ENCODE results near the gene PLXNA3.

PLXNA3 gene

DNA sequence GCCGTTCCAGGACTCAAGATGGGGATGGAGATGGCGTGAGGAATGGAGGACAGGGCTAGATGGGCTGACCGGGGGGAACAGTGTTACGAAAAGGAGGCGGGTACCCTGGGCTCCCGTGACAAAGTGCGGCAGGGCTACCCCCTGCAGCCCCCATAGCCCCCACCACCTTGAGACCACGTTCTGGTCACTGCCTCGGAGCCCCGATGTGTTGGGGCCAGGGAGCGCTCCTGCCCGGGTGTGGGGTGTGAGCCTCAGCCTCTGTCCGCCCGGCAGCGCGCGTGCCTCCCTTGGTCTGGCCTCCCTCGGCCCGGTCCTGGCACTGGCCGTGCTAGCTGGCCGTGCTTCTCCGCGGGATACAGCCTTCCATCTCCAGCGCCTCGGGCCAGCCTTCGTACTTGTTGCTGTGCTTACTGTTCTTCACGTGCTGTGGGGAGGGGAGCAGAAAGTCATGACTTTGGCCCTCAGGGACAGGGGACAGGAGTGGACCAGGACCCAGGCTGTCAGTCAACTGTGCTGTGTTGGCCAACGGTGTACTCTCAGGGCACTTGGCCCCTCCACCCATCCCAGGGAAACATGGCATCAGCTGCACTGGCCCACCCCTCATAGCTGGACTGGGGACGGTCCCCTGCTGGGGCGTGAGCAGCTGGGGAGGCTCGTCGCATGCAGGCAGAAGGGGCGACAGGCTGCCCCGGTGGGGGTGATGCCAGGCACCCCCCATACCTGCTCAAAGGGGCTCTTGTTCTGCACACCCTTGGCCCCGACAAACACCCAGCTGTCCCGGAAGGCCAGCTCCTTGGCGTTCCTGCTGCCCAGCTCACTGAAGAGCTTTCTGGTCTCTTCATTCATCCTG is 48.6 kb downstream of the PLXNA3 start:
- DNase-seq = no peak

DNA sequence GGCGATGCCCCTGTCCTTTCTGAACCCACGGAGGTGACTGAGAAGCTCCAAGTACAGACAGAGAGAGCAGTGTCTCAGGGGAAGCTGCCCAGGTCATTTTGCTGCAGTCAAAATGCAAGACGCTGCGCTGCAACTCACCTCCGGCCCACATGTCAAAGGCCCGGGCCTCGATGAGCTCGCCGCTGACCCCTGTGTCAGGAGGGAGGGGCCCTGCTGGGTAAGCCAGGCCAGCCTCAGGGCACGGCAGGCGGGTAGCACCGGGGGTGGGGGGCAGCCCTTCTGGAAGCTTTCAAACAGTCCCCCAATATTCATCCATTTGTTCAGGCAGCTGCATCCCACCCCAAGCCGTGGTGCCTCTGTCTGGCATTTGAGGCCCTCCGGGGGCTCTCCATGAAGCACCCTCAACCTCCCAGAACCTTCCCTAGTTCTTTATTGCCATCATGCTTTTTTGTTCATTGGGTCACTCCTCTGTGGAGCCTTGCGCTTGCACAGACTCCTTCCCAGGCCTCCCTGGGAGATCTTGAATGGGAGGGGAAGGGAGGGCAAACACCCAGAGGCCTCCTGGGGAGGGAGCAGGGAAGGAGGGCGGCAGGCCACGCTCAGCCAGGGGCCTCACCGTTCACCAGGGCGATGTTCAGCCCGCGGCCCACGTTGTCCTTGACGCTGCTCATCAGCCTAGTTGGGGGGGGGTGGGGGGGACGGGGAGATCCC is 49.7 kb downstream of the PLXNA3 start:
- no peak for DNase-seq

DNA sequence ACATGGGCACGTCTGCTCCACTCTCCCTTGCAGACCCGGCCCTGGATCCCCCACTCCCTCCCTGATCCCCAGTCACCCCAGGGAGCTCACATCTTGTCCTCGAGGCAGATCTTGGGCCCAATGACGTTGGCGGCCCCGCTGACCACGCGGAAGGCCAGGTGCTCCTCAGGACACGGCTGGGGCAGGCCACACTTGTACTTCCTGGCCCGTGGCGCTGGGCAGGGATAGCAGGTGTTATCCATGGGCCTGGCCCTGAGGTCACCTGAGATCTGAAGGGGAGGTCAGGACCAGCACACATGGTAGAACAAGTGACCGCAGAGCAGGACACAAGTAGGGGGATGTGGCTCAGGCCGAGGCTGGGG is 50.3 kb downstream of the PLXNA3 start:
- no peak for DNase-seq

DNA sequence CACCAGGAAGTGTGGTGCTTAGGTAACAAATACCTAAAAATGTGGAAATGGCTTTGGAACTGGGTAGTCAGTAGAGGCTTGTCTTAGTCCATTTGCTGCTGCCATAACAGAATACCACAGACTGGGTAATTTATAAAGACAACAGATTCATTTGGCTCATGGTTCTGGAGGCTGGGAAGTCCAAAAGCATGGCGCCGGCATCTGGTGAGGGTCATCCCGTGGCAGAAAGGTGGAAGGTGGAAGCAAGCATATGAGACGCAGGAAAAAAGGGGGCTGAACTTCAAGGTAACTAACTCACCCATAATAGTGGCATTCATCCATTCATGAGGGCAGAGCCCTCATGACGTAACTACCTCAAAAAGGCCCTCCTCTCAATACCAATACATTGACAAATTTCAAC is 51.4 kb downstream of the PLXNA3 start:
- DNase-seq = no peak

DNA sequence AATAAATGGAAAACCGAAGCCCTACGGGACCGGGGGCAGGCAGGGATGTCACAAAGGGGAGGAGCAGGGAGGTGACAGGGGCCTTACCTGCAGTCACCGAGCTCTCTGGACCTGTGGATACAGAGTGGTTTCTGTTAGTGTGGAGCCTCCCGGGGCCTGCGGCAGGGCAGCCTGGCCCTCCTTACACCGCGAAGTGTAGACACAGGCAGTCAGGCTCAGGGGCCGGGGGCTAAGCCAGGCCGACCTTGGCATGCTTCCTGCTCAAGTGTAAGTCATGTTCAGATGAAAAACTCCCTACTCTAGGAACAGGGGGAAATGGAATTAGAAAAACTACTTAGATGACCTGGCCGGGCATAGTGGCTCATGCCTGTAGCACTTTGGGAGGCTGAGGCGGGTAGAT is 53.7 kb downstream of the PLXNA3 start:
- DNase-seq = no peak

DNA sequence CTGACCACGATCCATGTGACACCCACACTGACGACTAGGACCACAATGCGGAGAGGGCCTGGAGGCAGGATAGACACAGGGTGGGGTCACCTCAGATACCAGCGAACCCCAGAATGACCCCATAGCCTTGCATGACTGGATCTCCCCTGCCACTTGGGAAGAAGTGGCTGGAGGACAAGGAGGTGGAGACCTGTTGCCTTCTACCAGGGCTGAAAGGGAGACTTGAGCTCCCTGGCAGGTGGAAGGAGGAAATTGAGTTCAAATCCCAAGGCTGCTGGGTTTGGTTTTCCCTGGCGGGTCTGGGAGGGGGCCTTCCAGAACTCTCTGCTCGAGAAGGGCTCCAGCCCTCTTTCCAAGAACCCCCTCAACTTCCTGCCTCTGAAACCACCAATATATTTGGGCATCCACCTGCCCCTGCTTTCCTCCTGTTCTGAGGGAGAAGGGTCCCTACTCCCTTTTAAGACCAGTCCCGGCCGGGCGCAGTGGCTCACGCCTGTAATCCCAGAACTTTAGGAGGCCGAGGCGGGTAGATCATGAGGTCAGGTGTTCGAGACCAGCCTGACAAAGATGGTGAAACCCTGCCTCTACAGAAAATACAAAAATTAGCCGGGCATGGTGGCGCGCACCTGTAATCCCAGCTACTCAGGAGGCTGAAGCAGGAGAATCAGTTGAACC is 54.9 kb downstream of the PLXNA3 start:
- no peak for DNase-seq

DNA sequence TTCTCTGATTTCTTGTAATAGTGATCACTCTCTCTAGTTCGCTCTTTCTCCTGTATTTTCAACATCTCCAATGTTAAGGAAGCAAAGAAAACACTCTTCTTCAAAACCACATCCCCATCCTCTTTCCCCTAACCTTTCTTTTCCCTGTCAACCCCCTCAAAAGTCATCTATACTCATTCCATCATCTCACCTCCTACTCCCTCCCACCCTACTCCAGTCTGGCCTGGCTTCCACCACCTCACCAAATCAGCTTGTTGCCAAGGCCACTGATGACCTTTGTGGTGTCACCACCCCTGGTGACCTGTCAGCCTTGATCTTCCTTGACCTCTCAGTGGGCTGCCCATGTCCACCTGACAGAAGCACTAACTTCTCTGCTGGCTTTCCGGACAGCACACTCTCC is 55.6 kb downstream of the PLXNA3 start:
- no peak for DNase-seq

DNA sequence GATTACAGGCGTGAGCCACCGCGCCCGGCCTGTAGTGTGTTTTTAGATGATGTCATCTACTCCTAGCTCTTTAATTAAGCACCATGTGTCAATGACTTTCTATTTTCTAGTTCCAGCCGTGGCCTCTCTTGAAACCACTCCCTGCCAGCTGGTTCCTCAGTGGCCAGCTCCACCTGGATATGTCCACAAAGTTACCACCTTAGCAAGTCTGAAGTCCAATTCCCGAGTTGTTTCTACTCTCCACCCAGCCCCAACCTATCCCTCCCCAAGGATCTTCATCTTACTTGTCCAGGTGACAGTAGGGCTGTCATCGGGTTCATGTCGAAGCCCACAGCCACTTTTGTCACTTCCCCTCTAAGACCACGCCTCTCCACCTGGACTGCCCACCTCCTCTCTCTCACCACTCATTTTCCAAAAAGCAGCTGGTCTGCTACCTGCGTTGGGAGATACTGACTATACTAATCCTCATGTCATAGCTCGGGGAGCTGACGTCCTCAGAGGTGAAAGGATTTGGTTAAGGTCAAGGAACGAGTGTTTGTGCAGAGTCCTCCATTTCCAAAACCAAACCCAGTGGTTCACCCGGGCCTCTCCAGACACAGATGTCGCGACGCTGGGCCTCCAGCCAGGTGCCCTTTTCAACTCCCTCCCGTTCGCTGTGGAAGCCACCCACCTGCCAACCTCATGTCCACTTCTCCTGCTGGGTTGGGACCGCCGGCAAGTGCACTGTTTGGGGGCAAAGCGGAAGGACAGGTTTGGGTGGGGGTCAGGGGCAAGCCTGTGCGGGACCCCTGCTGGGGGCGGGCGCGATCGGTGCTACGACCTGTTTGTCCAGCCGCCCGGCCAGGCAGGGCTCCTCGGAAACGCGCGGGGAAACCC is 57.2 kb downstream of the PLXNA3 start:
- DNase-seq = peak in 2 of 6 experiments; percentile 6 to 27

DNA sequence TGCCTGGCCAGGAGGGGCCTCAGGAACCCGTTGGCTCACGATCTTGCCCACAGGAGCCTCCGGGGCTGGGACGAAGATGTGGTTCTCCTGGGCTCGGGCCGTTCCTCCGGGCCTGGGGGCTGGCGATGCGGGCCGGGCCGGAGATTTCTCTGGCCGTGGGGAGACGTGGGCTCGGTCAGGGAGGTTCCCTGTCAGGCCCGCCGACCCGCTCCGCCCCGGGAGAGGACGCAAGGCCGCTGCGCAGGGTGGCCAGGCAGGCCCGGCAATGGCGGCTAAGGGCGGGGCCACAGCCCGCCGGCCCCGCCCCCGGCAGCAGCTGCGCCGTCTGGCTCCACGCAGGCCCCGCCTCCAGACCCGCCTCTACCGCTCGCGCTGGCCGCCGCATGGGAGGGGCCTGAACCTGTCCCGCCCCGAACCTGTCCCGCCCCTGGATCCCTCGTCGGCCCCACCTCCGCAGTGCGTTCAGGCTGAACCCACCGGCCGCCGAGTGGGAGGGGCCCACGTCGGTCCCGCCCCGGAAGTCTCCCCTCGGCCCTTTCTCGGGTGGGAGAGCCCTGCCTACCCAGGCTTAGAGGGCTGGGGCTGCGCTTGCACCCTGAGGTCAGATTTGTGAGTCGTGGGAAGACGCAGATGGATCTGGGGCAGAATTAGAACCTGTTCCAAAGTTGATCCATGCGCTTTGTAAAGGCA is 58.0 kb downstream of the PLXNA3 start, which contains the start of gene FAM3A:
Gene FAM3A (minus strand): TSS at position 267 of the 690 bp plus-strand sequence. CDS start 460 bp downstream, outside the sequence.
- peak; percentile 79 to 91 (median 89) for DNase-seq

DNA sequence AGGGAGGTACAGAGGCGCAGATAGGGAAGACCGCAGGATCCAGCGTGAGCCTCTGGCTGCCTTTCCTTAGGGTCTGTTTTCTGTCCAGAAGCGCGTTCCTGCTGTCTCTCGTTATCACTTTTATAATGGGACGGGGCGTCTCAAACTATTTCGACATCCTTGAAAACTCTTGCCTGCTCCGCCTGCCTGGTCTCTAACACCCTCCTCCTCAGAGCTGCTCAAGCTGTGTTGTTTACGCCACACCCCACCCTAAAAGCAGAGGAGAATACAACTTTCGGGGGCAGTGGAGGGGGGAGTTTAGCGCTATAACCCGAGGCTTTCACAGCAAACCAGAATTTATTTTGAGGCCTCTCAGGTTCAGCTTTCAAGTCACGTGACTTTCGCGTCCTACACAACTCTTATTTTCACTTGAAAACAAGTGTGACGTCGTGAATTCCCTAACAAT is 58.6 kb downstream of the PLXNA3 start:
- DNase-seq = peak in 3 of 6 experiments; percentile 6 to 70 (median 20)

DNA sequence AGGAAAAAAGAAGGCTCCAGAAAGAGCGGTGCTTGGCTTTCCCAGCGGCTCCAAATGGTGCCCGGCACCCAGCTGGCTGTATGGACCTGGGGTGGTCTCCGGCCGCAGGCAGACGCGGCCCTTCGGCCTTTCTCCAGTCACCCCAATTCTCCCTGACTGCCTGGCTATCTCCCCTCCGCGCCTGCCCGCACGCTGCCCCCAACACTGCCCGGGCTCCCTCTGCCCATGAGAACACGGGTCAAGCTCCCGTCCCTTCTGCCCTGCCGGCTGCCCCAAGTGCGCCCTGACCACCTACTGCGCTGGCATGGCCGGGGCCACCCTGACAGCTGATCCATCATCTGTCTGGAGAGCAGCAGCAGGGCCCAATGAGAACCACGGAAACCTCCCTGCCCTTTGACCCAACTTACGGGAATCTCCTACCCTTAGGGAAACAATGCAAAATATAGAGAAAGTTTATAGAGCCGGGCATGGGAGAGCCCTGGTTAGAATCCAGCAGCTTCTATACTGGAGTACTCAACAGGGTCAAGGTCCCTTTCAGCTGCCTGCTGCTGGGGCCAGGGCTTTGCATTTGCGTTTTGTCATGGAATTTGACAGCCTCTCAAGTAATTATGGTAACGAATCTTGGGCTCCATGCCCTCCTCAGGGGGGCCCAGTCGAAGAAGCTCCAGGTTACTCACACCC is 59.2 kb downstream of the PLXNA3 start:
- no peak for DNase-seq

DNA sequence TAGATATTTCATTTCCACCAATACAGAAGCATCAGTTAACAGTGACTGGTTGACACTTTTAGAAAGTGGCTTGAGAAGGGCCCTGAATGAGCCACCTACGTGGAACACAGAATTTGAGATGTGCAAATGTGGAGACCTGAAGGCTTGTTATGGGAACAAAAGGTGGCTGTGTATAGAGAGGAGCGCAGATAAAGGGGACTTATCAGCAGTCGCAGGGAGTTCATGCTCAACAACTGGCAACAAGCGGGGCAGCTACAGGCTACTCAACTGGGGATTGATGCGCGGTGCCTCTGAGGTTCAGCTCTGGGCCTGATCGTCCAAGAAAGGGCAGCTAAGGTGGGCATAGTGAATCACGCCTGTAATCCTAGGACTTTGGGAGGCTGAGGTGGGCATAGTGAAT is 61.3 kb downstream of the PLXNA3 start:
- DNase-seq = no peak

DNA sequence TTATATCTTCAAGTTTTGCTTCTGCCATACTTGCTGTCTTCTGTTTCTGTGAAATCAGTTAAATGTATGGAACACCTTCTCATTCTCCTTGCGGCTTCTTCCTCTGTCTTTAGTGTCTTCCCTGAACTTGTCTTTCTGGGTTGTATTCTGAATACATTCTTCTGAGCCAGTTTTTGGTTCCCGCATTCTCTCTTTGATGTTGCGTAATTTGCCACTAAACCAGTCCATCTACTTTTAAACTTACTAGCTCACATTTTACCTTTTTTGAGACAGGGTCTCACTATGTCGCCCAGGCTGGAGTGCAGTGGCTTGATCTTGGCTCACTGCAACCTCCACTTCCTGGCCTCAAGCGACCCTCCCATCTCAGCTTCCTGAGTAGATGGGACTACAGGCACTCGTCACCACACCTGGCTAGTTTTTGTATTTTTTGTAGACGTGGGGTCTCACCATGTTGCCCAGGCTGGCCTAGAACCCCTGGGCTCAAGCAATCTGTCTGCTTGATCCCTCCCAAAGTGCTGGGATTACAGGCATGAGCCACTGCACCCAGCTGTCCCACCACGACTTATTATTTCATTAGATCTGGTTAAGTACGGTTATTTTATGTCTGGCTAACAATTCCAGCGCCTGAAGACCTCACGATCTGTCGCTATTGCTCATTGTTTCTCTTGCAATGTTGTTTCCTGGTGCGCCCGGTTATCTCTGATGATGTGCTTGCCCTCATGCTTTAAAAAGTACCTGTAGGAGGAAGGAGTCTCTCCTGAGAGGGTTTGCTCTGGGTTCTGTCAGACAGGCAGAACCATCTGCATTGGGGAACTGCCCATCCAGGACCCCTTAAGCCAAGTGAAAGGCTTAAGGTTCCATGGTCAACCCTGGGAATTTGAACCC is 67.8 kb downstream of the PLXNA3 start:
- peak in 1 of 6 experiments; percentile 5 for DNase-seq

DNA sequence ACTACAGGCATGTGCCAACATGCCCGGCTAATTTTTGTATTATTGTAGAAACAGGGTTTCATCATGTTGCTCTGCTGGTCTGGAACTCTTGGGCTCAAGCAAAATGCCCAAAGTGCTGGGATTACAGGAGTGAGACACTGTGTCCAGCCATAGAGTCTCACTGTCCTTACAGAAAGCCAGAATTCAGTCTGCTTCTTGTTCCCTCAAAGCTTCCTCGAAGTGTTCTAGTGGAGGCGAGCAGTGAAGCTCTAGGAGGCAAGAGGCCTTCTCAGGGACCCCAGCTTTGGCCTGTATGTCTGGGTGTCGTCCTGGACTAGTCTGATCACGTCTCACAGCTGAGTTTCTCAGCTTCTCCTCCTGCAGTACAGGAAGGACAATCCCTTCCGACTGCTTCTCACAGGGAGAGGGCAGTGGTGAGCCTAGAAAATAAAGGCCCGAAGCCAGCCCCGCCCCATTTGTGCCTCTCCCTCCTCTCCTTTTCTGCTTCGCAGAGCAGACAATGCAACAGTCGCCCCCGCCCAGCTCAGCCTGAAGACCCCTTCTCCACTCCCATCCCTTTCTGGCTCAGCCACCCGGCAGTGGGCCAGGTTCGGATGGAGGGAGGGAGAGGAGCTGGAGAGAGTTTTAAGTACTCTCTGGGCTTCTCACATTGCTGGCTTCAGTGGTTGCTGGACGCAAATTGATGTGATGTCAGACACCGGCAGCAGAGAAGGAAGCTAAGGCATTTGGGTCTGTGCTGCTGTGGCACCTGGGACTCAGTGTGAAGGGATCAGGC is 69.0 kb downstream of the PLXNA3 start:
- DNase-seq = peak; percentile 11 to 47 (median 31)
